Measurements from ENCODE around the gene NBR1.

- TF ChIP-seq CTCF (IDR thresholded peaks at IDR 0.05 in 4 of 5, conservative IDR thresholded peaks at IDR 0.05 in 1 of 5), result no peak
- TF ChIP-seq POLR2A (IDR thresholded peaks at IDR 0.05), result no peak
Observed at GRCh38 chr17:43216762-43217613, 46.0 kb downstream of the NBR1 start.
